HCT116 (cell line): ENCODE results near the gene EIF2D.

Experiments used
- EGR1 ChIP-seq: IDR thresholded peaks from 2 replicates; pipeline ENCODE4 v1.6.1; 2012; ENCODE audit warnings: low read depth
- ELF1 ChIP-seq: IDR thresholded peaks from 2 replicates; pipeline ENCODE4 v1.6.1; 2012; ENCODE audit warnings: low read depth, borderline replicate concordance
- EZH2 ChIP-seq: fragments of 200-600 bp; sonication (generic); IDR thresholded peaks from 2 replicates; pipeline ENCODE4 v1.6.1; 2017; ENCODE audit warnings: antibody characterized with exemption, mixed run types
- EZH2phosphoT487 ChIP-seq: fragments of 200-600 bp; IDR thresholded peaks from 2 replicates; pipeline ENCODE4 v1.6.1; 2018; ENCODE audit warnings: antibody characterized with exemption, borderline replicate concordance
- FOSL1 ChIP-seq: IDR thresholded peaks from 2 replicates; pipeline ENCODE4 v1.6.1; 2012; ENCODE audit warnings: low read depth
- POLR2A ChIP-seq: IDR thresholded peaks from 2 replicates; pipeline ENCODE4 v1.7.0; 2011; ENCODE audit warnings: borderline replicate concordance; ENCODE audit not compliant: insufficient read depth, insufficient read length; ENCODE audit errors: extremely low read depth
- RAD21 ChIP-seq: IDR thresholded peaks from 2 replicates; pipeline ENCODE4 v1.6.1; 2012; ENCODE audit warnings: low read depth, mild to moderate bottlenecking
- SIN3A ChIP-seq: IDR thresholded peaks from 2 replicates; pipeline ENCODE4 v1.6.1; 2012; ENCODE audit warnings: low read depth
- SP1 ChIP-seq: IDR thresholded peaks from 2 replicates; pipeline ENCODE4 v1.6.1; 2012; ENCODE audit warnings: low read depth
- TF ChIP-seq, protein P1 (sequence below): IDR thresholded peaks from 2 replicates; pipeline ENCODE4 v1.6.1; 2012
- TF ChIP-seq, protein P2 (sequence below), 3 experiments: fragments of 200-600 bp in 1 of 3; sonication (generic) in 1 of 3; IDR thresholded peaks in 2 of 3; conservative IDR thresholded peaks in 1 of 3; 2 replicates each; pipeline ENCODE4 v1.5.1; 2012 to 2017; ENCODE audit warnings: low read depth in 2 of 3, low read length in 2 of 3, antibody characterized with exemption in 1 of 3, borderline replicate concordance in 1 of 3, control low read depth in 1 of 3, mild to moderate bottlenecking in 1 of 3, mixed read lengths in 1 of 3, mixed run types in 1 of 3, moderate library complexity in 1 of 3; ENCODE audit not compliant: insufficient read depth in 1 of 3
- TF ChIP-seq, protein P3 (sequence below): IDR thresholded peaks from 2 replicates; pipeline ENCODE4 v1.6.1; 2012; ENCODE audit warnings: low read depth
- TF ChIP-seq, protein P4 (sequence below): IDR thresholded peaks from 2 replicates; pipeline ENCODE4 v1.6.1; 2012

DNA sequence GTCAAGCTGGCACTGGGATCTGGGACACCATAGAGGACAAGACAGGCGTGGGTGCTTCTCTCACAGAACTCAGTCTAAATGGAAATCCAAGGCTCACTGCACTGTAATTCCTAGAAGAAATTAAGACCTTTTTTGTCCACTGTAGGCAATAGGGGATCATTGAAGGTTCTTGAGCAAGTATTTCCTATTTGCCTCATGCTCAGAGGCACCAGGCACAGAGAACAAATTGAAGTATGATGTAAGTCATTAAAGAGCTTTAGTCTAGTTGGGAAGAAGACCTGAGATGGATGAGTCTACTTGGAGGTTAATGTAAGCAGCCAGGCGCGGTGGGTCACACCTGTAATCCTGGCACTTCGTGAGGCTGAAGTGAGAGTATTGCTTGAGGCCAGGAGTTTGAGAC, 34.6 kb downstream of the EIF2D start:
- TF ChIP-seq POLR2A (no peak), SIN3A (no peak), RAD21 (no peak), ELF1 (no peak), SP1 (no peak), EGR1 (no peak), EZH2phosphoT487 (no peak), FOSL1 (no peak), EZH2 (no peak)
- TF ChIP-seq, protein P1, sequence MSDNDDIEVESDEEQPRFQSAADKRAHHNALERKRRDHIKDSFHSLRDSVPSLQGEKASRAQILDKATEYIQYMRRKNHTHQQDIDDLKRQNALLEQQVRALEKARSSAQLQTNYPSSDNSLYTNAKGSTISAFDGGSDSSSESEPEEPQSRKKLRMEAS = no peak
- TF ChIP-seq, protein P2, sequence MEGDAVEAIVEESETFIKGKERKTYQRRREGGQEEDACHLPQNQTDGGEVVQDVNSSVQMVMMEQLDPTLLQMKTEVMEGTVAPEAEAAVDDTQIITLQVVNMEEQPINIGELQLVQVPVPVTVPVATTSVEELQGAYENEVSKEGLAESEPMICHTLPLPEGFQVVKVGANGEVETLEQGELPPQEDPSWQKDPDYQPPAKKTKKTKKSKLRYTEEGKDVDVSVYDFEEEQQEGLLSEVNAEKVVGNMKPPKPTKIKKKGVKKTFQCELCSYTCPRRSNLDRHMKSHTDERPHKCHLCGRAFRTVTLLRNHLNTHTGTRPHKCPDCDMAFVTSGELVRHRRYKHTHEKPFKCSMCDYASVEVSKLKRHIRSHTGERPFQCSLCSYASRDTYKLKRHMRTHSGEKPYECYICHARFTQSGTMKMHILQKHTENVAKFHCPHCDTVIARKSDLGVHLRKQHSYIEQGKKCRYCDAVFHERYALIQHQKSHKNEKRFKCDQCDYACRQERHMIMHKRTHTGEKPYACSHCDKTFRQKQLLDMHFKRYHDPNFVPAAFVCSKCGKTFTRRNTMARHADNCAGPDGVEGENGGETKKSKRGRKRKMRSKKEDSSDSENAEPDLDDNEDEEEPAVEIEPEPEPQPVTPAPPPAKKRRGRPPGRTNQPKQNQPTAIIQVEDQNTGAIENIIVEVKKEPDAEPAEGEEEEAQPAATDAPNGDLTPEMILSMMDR (IDR thresholded peaks at IDR 0.05 in 2 of 3, conservative IDR thresholded peaks at IDR 0.05 in 1 of 3; ENCODE audit: borderline replicate concordance in 1 of 3, insufficient read depth in 1 of 3, low read depth in 2 of 3, low read length in 2 of 3) = no peak
- TF ChIP-seq, protein P3, sequence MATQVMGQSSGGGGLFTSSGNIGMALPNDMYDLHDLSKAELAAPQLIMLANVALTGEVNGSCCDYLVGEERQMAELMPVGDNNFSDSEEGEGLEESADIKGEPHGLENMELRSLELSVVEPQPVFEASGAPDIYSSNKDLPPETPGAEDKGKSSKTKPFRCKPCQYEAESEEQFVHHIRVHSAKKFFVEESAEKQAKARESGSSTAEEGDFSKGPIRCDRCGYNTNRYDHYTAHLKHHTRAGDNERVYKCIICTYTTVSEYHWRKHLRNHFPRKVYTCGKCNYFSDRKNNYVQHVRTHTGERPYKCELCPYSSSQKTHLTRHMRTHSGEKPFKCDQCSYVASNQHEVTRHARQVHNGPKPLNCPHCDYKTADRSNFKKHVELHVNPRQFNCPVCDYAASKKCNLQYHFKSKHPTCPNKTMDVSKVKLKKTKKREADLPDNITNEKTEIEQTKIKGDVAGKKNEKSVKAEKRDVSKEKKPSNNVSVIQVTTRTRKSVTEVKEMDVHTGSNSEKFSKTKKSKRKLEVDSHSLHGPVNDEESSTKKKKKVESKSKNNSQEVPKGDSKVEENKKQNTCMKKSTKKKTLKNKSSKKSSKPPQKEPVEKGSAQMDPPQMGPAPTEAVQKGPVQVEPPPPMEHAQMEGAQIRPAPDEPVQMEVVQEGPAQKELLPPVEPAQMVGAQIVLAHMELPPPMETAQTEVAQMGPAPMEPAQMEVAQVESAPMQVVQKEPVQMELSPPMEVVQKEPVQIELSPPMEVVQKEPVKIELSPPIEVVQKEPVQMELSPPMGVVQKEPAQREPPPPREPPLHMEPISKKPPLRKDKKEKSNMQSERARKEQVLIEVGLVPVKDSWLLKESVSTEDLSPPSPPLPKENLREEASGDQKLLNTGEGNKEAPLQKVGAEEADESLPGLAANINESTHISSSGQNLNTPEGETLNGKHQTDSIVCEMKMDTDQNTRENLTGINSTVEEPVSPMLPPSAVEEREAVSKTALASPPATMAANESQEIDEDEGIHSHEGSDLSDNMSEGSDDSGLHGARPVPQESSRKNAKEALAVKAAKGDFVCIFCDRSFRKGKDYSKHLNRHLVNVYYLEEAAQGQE = no peak
- TF ChIP-seq, protein P4, sequence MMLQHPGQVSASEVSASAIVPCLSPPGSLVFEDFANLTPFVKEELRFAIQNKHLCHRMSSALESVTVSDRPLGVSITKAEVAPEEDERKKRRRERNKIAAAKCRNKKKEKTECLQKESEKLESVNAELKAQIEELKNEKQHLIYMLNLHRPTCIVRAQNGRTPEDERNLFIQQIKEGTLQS = no peak
